ENCODE data around the gene ASIC2.

ASIC2 gene

DNA sequence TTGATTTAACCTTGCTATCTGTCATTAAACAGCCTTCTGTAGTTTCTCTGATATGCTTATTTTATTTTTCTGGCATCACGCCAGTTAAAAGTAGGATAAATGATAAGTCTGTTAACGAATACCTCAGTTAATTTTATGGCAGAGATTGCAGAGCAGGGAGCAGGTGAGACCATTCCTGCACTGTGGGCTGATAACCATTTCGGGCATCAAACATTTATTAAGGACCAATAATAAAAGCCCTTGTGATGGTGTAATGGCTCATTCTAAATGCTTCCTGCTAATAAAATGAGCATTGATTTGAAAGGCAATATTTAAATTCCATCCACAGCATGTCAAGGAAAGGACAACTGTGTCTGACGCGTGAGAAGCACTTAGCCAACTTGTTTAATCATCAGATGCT lies 94.1 kb downstream of the ASIC2 start:
- no peak for TF ChIP-seq ZNF274 (IDR thresholded peaks at IDR 0.05; ENCODE audit: low read depth, low read length)
- H3K4me3 ChIP-seq (ENCODE audit: low read length): no peak overlapping the region

DNA sequence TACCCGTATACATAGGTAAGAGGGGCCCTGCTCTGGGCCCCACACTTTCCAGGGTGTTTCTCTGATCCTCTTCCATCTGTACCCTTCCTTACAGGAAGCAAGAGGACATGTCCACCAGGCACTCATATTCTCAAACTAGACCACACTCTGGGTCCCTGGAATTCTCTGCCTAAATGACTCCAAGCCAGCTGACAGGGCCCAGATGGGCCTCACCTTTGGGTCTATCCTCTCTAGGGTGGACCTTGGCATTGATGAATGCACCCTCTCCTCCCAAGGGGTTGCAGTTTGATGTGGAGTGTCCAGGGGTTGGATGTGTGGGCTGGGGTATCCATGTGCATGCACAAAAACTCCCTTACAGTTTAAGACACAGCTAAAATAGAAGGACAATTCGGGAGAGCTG lies 95.8 kb downstream of the ASIC2 start:
- no peak for TF ChIP-seq ZNF274 (IDR thresholded peaks at IDR 0.05; ENCODE audit: low read depth, low read length)
- no peak overlapping the region for H3K4me3 ChIP-seq (ENCODE audit: low read length)

DNA sequence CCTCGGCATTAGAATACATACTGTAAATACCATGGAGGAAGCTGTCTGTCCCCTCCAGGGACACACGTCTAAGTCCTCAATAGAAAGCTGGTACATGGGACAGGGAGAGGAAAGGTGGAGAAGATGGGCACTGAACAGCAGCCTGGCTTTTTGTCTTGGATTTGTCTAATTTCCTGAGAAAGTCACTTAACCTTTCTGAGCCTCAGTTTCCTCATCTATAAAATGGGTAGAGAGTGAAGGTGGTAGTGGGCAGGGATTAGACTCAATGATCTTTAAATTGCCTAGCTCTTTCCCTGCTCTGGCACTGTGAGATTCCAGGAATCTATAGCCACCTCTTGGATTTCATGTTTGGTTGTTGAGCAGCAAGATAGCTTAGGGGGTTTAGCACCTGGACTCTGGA lies 96.2 kb downstream of the ASIC2 start:
- no peak overlapping the region for H3K4me3 ChIP-seq (ENCODE audit: low read length)
- TF ChIP-seq ZNF274 (IDR thresholded peaks at IDR 0.05; ENCODE audit: low read depth, low read length): no peak

DNA sequence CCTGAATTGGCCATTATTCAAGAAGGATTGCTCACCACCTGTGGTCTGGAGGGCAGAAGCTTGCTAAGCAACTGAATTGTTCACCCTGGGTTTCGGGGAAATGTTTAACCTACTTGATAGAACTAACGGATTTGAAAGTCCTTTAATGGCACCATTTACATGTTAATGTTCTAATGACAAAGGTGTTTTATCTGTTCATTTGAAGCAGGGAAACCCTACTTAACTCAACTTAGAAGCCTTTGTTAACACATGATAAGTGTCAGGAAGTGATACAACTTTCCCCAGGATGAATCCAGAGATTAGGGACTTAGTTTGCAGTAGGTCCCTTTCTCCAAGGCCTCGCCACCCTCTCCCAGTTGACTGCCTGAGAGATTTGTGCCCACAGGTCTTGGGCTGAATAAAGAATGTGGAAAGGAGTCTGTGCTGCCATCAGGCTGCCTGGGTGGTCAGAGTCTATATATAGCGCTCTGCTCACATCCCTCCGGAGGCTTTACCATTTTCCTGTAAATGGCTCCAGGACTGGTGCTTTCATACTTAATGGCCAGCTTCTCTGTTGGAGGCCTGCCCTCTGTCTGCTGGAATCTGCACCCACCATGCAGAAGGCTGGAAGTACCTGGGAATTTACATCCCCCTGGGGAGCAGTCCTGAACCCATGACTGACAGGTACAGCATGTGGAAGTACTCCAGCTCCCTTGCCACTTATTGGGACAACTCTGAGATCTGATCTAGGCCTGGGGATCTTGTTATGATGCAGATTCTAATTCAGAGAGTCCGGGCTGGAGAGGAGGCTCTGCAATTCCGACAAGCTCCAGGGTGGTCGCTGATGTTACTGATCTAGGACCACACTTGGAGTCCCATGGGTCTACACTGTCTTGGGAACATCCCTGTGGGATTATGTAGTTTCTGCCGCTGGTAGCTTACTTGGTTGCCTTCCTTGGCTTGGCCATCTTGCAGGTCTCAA lies 99.9 kb downstream of the ASIC2 start:
- no peak overlapping the region for H3K4me3 ChIP-seq (ENCODE audit: low read length)
- TF ChIP-seq ZNF274 (IDR thresholded peaks at IDR 0.05; ENCODE audit: low read depth, low read length): no peak

- no peak for TF ChIP-seq ZNF274 (IDR thresholded peaks at IDR 0.05; ENCODE audit: low read depth, low read length)
- H3K4me3 ChIP-seq (ENCODE audit: low read length): no peak overlapping the region
Observed at GRCh38 chr17:33183487-33184026, 109.5 kb downstream of the ASIC2 start.

- no peak for TF ChIP-seq ZNF274 (IDR thresholded peaks at IDR 0.05; ENCODE audit: low read depth, low read length)
Observed at GRCh38 chr17:33179151-33179550, 113.9 kb downstream of the ASIC2 start.

GRCh38 chr17:33178681-33179080 lies 114.4 kb downstream of the ASIC2 start:
- H3K4me3 ChIP-seq (ENCODE audit: low read length): no peak overlapping the region
- no peak for TF ChIP-seq ZNF274 (IDR thresholded peaks at IDR 0.05; ENCODE audit: low read depth, low read length)

More at GRCh38 chr17:33179151-33179550, 113.9 kb downstream of the ASIC2 start:
- H3K4me3 ChIP-seq (ENCODE audit: low read length): no peak overlapping the region

GRCh38 chr17:33175562-33175961 lies 117.5 kb downstream of the ASIC2 start:
- no peak overlapping the region for H3K4me3 ChIP-seq (ENCODE audit: low read length)
- TF ChIP-seq ZNF274 (IDR thresholded peaks at IDR 0.05; ENCODE audit: low read depth, low read length): no peak

DNA sequence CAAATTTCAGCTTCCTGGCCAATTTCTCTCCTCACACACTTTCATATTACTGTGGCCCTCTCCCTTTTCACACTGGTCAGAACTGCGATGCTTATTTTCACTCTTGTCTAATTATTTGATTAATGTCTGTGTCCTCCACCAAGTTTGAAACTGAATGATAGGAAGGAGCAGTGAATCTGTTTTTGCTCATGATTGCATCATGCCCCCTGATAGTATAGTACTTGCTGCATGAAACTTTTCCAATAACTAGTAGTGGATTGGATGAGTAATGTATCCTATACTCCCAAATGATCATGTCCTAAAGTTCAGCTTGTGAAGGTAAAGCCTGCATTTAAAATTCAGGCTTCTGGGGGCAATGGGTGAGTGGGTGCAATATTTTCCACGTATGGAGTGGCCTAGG lies 121.2 kb downstream of the ASIC2 start:
- H3K4me3 ChIP-seq (ENCODE audit: low read length): no peak overlapping the region
- TF ChIP-seq ZNF274 (IDR thresholded peaks at IDR 0.05; ENCODE audit: low read depth, low read length): no peak

GRCh38 chr17:33169580-33170285 lies 123.4 kb downstream of the ASIC2 start:
- no peak overlapping the region for H3K4me3 ChIP-seq (ENCODE audit: low read length)
- TF ChIP-seq ZNF274 (IDR thresholded peaks at IDR 0.05; ENCODE audit: low read depth, low read length): no peak

GRCh38 chr17:33167736-33168135 lies 125.4 kb downstream of the ASIC2 start:
- H3K4me3 ChIP-seq (ENCODE audit: low read length): no peak overlapping the region
- TF ChIP-seq ZNF274 (IDR thresholded peaks at IDR 0.05; ENCODE audit: low read depth, low read length): no peak

- no peak for TF ChIP-seq ZNF274 (IDR thresholded peaks at IDR 0.05; ENCODE audit: low read depth, low read length)
- H3K4me3 ChIP-seq (ENCODE audit: low read length): no peak overlapping the region
Observed at GRCh38 chr17:33166472-33166871, 126.6 kb downstream of the ASIC2 start.

DNA sequence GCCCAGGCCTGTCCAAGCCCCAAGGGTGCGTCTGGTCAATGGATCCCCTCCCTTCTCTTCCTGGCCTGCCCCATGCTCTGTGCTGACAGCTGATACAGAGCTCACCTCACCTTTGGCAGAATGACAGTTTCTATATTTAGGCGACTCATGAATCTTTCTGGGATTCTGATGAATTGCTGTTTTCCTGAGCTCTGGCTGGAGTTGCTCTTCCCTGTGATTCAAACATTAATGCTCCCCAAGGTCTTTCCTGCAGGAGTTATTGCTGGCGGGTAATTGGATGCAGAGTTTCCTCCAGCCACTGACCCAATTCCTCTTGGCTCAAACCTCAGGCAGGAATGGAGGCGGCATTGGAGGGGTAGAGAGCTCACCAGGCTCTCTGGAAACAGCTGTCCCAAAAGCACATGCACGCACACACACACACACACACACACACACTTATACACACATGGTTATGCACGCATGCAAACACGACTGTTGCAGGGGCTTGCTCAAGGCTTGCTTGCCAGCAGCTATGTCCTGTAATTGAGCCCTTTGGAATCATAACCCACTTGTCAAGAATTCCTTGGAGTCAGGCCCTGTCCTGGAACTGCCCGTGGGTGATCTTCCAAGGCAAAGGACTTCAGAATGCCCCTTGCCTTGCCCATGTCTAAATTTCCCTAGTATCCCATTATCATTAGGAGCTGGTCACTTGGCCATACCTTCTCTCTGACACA lies 128.8 kb downstream of the ASIC2 start:
- H3K4me3 ChIP-seq (ENCODE audit: low read length): no peak overlapping the region
- no peak for TF ChIP-seq ZNF274 (IDR thresholded peaks at IDR 0.05; ENCODE audit: low read depth, low read length)

DNA sequence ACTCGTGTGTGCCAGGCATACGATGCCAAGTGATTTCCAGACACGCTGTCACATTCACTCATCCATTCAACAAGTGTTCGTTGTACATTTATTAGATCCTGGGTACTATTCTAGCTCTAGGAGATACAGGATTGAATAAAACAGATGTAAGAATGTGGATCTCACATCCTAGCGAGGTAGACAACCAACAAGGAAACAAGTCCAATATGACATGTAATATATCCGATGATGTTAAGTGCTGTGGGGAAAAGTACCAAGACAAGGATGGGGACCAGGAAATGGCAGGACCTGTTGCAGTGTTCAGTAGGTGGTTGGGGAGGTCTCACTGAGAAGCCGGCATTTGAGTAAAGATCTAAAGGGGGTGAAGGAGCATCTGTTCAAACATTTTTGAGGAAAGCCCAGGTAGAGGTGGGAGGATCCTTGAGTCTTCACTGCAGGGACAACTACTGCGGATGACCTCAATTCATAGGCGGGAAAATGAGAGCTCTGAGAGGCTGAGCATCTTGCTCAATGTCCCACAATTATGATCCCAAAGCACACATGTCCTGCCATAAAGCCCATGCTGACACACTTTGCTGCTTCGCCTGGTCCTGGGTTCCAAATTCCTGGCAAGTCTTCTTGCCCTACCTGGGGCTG lies 129.4 kb downstream of the ASIC2 start:
- TF ChIP-seq ZNF274 (IDR thresholded peaks at IDR 0.05; ENCODE audit: low read depth, low read length): no peak
- no peak overlapping the region for H3K4me3 ChIP-seq (ENCODE audit: low read length)
